ENCODE measurements around the gene QSOX1.
A peak's percentile ranks its signal among the peaks of the same experiment; 100 is the strongest.

QSOX1 gene

DNA sequence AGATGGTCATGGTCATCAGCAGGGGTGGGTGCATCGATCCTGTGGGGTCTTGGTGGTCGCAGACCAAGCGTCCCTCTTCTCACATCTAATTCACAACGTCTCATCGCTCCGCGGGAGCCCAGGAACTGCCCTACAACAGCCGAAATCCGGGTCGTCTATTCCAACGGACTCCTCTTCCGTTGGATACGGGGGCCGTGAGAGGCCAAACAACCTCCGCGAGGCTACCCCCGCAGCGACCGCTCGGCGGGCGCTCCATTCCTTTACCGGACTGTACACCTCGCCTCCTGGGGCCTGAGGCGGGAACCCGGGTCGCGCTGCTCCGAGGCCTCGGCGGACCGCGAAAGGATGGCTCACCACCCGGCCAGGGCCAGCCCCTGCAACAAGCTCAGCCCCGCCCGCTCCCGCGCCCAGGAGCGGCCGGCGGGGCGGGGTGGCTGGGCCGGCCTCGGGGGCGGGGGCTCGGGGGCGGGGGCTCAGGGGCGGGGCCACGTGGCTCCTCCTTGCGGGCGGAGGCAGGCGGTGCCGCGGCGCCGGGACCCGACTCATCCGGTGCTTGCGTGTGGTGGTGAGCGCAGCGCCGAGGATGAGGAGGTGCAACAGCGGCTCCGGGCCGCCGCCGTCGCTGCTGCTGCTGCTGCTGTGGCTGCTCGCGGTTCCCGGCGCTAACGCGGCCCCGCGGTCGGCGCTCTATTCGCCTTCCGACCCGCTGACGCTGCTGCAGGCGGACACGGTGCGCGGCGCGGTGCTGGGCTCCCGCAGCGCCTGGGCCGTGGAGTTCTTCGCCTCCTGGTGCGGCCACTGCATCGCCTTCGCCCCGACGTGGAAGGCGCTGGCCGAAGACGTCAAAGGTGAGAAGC is at the start of gene QSOX1:
TSS of gene QSOX1 (plus strand) at position 545 of the 857 bp plus-strand sequence. CDS start at position 584, 39 bp downstream.
- TF ChIP-seq CTCF (conservative IDR thresholded peaks at IDR 0.05; ENCODE audit: low read length) = no peak
- DNase-seq (ENCODE audit: low read depth) = peak; percentile 89
- H3K4me3 ChIP-seq (ENCODE audit: low read length) = peak within 1 kb of the TSS; percentile 93

- no peak overlapping the region for H3K4me3 ChIP-seq (ENCODE audit: low read length)
- no peak for DNase-seq (ENCODE audit: low read depth)
- no peak for TF ChIP-seq CTCF (conservative IDR thresholded peaks at IDR 0.05; ENCODE audit: low read length)
These were observed 42.6 kb upstream of the QSOX1 start for GRCh38 chr1:180112091-180112490.

DNA sequence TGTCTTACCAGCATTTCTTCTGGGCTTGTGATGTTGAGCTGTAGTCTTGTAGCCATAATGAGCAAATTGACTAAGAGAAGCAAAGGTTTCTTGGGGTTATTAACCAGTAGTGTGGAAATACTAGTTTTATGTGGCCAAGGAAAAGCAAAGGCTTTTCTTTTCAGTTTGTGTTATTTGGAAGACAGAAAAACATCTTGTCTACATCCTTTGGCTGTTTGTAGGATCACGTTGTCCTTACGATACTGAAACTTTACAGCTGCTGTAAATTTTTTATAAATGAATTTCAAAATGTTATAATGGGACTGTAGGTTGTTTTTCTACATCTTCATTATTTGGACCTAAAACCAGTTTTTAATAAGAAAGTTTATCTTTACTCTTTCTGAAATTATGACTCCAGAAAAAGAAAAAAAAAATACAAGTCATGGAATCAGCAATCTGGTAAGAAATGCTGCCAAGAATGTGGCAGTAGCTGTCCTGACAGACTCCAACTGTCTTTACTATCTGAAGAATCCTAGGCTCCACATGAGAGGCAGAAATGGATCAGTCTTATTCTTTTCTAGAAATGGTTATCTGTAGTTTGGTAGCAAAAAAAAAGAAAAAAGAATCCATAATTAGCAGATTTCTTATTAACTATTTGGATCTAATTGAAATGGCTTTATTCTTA is 41.6 kb upstream of the QSOX1 start:
- TF ChIP-seq CTCF (conservative IDR thresholded peaks at IDR 0.05; ENCODE audit: low read length) = no peak
- H3K4me3 ChIP-seq (ENCODE audit: low read length) = no peak overlapping the region
- DNase-seq (ENCODE audit: low read depth) = peak; percentile 51

DNA sequence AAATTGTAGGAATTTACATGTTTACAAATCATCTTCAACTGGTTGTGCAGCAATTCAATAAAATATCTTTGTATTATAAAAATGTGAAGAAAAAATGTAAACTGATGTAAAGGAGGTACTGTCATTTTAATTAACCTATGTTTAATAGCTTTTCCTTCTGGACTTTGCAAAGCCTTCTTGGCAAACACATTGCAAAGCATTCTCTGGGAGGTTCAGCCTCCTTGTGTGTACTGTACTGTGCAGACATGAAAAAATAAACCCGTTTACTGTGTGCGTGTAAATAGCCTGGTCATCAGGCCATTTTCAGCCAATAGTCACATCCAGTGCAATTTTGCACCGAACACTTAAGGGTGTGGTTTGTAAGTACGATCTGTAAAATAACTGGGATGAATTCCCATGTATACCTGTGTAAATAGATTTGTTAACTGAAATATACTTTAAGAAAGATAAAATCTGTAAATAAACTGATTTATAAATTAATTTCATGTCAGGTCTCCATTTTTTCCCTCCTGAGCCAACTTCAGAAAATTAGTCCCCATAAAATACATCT is 40.2 kb upstream of the QSOX1 start:
- no peak overlapping the region for H3K4me3 ChIP-seq (ENCODE audit: low read length)
- no peak for DNase-seq (ENCODE audit: low read depth)
- TF ChIP-seq CTCF (conservative IDR thresholded peaks at IDR 0.05; ENCODE audit: low read length) = no peak

DNA sequence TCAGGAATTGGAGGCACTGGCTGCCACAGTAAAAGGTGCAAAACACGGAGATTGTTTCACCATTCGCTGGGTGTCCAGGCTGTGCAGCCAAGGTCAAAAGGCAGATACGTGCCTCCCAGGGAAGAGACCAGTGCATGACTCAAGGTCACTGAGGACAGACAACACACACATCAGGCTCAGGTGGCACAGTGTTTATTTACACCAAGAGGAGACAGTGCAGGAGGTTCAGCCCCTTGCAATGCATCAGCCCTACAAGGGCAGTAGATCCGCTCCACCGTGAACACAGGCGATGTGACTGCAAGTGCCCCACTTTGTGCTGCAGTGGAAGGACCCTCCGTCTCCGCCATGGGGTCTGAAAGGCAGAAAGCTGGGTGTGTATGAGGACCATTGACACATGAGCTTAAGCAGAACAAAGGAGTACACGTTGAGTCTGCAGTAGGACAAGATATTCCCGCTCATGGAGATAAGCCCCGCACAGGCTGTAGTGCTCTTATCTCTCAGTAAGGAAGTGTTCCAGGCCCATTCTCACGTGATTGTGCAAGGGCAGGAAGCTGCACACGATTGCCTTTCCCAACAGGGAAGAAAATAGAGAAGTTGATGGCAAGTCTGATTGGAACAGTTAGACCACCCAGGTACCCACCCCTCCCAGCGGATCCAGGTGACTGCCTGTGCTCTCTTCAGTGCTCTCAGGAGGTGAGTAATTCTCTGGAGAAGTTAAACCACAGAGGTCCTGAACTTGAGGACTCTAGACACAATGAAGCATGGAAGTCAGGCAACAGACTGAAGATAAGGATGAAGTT is 37.5 kb upstream of the QSOX1 start:
- DNase-seq (ENCODE audit: low read depth) = no peak
- H3K4me3 ChIP-seq (ENCODE audit: low read length) = no peak overlapping the region
- no peak for TF ChIP-seq CTCF (conservative IDR thresholded peaks at IDR 0.05; ENCODE audit: low read length)

DNA sequence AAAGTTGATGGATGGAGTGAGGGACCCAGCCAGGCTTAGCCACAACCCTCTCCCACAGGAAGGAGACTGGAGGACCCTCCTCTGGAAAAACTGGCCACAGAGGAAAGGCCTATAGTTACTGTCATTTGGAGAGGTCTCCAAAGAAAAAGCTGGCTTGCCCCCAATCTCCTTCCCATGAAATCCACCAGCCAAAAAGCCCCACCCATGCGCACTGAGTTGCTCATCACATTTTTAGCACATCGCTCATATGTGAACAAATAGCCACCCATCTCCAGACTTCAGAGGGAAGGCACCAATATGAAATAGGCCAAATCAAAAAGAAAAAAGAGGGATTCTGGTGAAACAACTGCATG is 36.9 kb upstream of the QSOX1 start:
- TF ChIP-seq CTCF (conservative IDR thresholded peaks at IDR 0.05; ENCODE audit: low read length) = no peak
- DNase-seq (ENCODE audit: low read depth) = peak; percentile 83
- H3K4me3 ChIP-seq (ENCODE audit: low read length) = no peak overlapping the region

All from AG10803 (cell line).